Panc1 (cell line): ENCODE measurements around the gene VSX1. TPM values are rescaled to one million over a fixed set of nuclear protein-coding genes. Genes with fewer than 3 reads are reported as not detected.

Source experiments
- ATAC-seq: fragments of 200-7000 bp; cut with Tn5 transposase; 2 replicates; pipeline ENCODE4 v1.9.1; 2020; ENCODE audit warnings: mild to moderate bottlenecking, moderate library complexity
- BruUV-seq: library from RNA; stranded (reverse); fragments of 400-500 nt; replicated peaks from 2 replicates; lab custom pipeline; 2021; lab: Mats Ljungman, UMichigan
- CTCF ChIA-PET: fragments of 300-600 bp; sonication (Branson Sonifier 250); formaldehyde crosslinking; loops from one replicate; lab custom pipeline; 2022; ENCODE audit warnings: antibody characterized with exemption; lab: Charles Lee
- POLR2A ChIA-PET: fragments of 300-600 bp; sonication (Branson Sonifier 250); formaldehyde crosslinking; loops from one replicate; lab custom pipeline; 2022; ENCODE audit warnings: antibody characterized with exemption; lab: Charles Lee
- DNase-seq: peaks from one replicate; pipeline ENCODE4 v3.0.0-alpha.2; 2010; ENCODE audit warnings: low read depth, low spot score
- H3K27ac ChIP-seq: 2 replicates; pipeline ENCODE4 v1.5.1; 2011; ENCODE audit warnings: mild to moderate bottlenecking, low read length, inconsistent platforms
- H3K27me3 ChIP-seq: fragments of 200-500 bp; sonication (Bioruptor generic); 2 replicates; pipeline ENCODE4 v1.6.0; 2014; ENCODE audit warnings: low read length, inconsistent platforms; ENCODE audit not compliant: control insufficient read depth, insufficient read depth
- H3K36me3 ChIP-seq: fragments of 200-500 bp; sonication (Bioruptor generic); 2 replicates; pipeline ENCODE4 v1.5.1; 2014; ENCODE audit warnings: inconsistent platforms, mild to moderate bottlenecking, low read length, moderate library complexity; ENCODE audit not compliant: control insufficient read depth, insufficient read depth
- H3K4me1 ChIP-seq: 2 replicates; pipeline ENCODE4 v1.5.1; 2011; ENCODE audit warnings: inconsistent platforms, mild to moderate bottlenecking, low read length, moderate library complexity; ENCODE audit not compliant: control insufficient read depth, insufficient read depth
- H3K4me3 ChIP-seq, 2 experiments: 2 replicates each; pipeline ENCODE4 v1.5.1; 2011 to 2012; ENCODE audit warnings: low read depth in 2 of 2, low read length in 2 of 2, mild to moderate bottlenecking in 2 of 2, inconsistent platforms in 1 of 2, moderate library complexity in 1 of 2
- H3K9me3 ChIP-seq: fragments of 200-500 bp; sonication (Bioruptor generic); 2 replicates; pipeline ENCODE4 v1.5.1; 2014; ENCODE audit warnings: low read depth, mild to moderate bottlenecking, inconsistent platforms, low read length, moderate library complexity; ENCODE audit not compliant: control insufficient read depth, insufficient read depth
- CTCF ChIP-seq: fragments of 450-650 bp; IDR thresholded peaks from 2 replicates; pipeline ENCODE4 v1.5.1; 2017; ENCODE audit warnings: mild to moderate bottlenecking
- POLR2AphosphoS5 ChIP-seq: IDR thresholded peaks from 2 replicates; pipeline ENCODE4 v1.6.1; 2012; ENCODE audit warnings: mild to moderate bottlenecking, low read depth, low read length, moderate library complexity
- REST ChIP-seq, 2 experiments: IDR thresholded peaks; 2 replicates each; pipeline ENCODE4 v1.6.1; 2011 to 2012; ENCODE audit warnings: low read depth in 2 of 2, control low read depth in 1 of 2, low read length in 1 of 2, mild to moderate bottlenecking in 1 of 2, moderate library complexity in 1 of 2; ENCODE audit not compliant: insufficient read depth in 1 of 2
- SIN3A ChIP-seq: IDR thresholded peaks from 2 replicates; pipeline ENCODE4 v1.6.1; 2012; ENCODE audit warnings: low read depth, mild to moderate bottlenecking, low read length, moderate library complexity, borderline replicate concordance; ENCODE audit not compliant: insufficient read depth
- TCF7L2 ChIP-seq: IDR thresholded peaks from 2 replicates; pipeline ENCODE4 v1.6.1; 2011; ENCODE audit warnings: mild to moderate bottlenecking, low read depth, low read length, inconsistent platforms
- in situ Hi-C: cut with HindIII; loops from 2 replicates; pipeline ENCODE4 v1.10.0; 2016; ENCODE audit warnings: low sequenced_read_pairs, low pct_unique_long_range_greater_than_20kb
- intact Hi-C: fragments of 100-400 bp; cut with micrococcal nuclease; formaldehyde crosslinking; loops from one replicate; pipeline ENCODE4 v1.10.0; 2022; ENCODE audit not compliant: unreplicated experiment
- total RNA-seq: library from RNA; stranded (reverse); gene quantifications from one replicate; pipeline ENCODE4 v1.2.1, GENCODE V29; 2021; ENCODE audit not compliant: unreplicated experiment

The VSX1 gene
- total RNA-seq, 1 experiment from 2014 or later: 0.21 TPM

DNA sequence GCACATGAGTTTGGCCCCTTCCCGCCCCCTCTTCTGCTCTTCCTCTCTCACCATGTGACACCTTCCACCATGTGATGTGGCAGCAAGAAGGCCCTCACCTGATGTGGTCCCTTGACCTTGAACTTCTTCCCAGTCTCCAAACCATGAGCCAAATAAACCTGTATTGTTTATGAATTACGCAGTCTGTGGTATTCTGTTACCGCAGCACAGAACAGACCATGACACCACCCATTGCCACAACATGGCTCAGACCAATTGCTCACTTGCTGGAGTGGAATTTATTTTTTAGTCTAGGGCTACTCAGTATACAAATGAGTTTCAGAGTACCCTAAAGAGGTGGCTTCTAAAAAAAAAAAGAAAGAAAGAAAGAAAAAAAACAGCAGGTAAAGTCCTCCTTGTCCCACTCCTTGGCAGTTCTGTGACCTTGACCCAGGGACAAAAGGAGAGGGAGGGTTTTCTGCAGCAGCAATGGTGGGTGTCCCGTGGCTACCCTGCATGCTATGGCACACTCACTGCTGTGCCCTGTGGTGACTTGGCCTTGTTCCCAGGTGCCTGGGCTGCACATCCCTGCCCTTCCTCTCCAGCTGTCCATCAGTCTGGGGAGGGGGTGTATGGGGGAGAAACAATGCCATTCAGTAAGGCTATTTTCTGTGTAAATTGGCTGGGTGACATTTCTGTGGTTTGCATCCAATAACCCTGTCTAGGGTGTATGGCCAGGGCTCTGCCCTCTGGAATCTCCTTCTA is 5.4 kb upstream of the VSX1 start:
- no TSS peak for BruUV-seq
- H3K27me3 ChIP-seq: no peaks in the 10 kb centered on the region; the same call in 1 of the 2 replicates
- H3K9me3 ChIP-seq: no peaks in the 10 kb centered on the region
- DNase-seq (no peak), ATAC-seq (no peak)
- peaks cover 14% of the 10 kb centered on the region for H3K4me1 ChIP-seq
- H3K4me3 ChIP-seq: no peak overlapping the region
- ChIA-PET CTCF (no interaction called here), POLR2A (no interaction called here)
- H3K27ac ChIP-seq: no peak overlapping the region
- no peak for TF ChIP-seq TCF7L2
- TF ChIP-seq CTCF: no peak
- no peak for TF ChIP-seq REST (IDR thresholded peaks at IDR 0.05; ENCODE audit: insufficient read depth in 1 of 2, low read depth in 2 of 2, low read length in 1 of 2)
- TF ChIP-seq POLR2AphosphoS5: no peak
- no peak for TF ChIP-seq SIN3A
- intact Hi-C loops: no loop called here
- H3K36me3 ChIP-seq: no peaks in the 10 kb centered on the region
- in situ Hi-C loops: no loop called here

- Histone ChIP-seq H3K27me3 (no peaks in the 10 kb centered on the region; the same call in 1 of the 2 replicates), H3K9me3 (no peaks in the 10 kb centered on the region), H3K36me3 (no peaks in the 10 kb centered on the region), H3K27ac (no peak overlapping the region), H3K4me3 (no peak overlapping the region), H3K4me1 (peaks cover 14% of the 10 kb centered on the region)
- intact Hi-C loops (no loop called here), in situ Hi-C loops (no loop called here)
- POLR2A ChIA-PET: no interaction called here
- DNase-seq (no peak), ATAC-seq (no peak)
- TF ChIP-seq SIN3A (no peak), REST (IDR thresholded peaks at IDR 0.05; ENCODE audit: insufficient read depth in 1 of 2, low read depth in 2 of 2, low read length in 1 of 2) (no peak), CTCF (no peak), POLR2AphosphoS5 (no peak), TCF7L2 (no peak)
- no TSS peak for BruUV-seq
- CTCF ChIA-PET: no interaction called here
These were observed 4.0 kb upstream of the VSX1 start for GRCh38 chr20:25085756-25086495.
